ENCODE results near the gene PDGFC.

PDGFC gene, protein sequence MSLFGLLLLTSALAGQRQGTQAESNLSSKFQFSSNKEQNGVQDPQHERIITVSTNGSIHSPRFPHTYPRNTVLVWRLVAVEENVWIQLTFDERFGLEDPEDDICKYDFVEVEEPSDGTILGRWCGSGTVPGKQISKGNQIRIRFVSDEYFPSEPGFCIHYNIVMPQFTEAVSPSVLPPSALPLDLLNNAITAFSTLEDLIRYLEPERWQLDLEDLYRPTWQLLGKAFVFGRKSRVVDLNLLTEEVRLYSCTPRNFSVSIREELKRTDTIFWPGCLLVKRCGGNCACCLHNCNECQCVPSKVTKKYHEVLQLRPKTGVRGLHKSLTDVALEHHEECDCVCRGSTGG

DNA sequence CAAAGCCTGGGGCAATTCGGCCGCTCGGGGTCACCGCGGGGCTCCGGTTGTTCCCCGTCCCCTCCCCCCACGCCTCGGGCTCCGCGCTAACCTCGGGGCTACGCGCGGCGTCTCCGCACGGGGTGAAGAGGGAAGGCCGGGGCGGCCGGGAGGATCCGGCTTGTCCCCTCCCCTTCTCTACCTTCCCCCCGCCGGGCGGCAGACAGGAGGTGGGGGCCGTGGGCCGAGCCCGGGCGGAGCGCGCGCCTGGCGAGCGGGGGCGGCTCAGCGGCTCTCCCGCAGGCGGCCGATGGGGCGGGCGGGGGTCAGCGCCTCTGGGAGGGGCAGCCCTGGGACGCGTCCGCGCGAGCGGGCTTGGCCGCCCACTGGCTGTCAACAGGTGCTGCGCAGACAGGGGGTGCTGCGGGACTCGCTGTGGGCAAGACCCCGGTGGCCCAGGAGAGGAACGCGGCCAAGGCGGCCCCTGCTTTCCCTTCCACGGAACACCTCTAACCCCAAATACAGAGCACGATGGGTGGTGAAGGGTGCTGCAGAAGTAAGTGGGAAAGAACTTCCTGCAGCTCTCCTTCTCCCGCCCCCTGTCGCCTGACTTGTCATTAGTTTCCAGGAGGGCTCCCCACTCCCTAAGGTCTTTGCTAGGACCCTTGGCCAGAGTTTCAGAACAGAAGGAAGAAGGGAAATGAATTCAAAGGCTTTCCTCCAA is at the start of gene PDGFC:
PDGFC (minus strand) TSS at position 124 of the 703 bp plus-strand sequence. CDS start 896 bp downstream, outside the sequence.
- peak in 2 of 3 experiments; percentile 71 to 73 for DNase-seq

GRCh38 chr4:157020882-157021281 is 49.3 kb upstream of the PDGFC start:
- no peak for DNase-seq

GRCh38 chr4:157018920-157019490 is 47.4 kb upstream of the PDGFC start:
- DNase-seq = no peak

DNA sequence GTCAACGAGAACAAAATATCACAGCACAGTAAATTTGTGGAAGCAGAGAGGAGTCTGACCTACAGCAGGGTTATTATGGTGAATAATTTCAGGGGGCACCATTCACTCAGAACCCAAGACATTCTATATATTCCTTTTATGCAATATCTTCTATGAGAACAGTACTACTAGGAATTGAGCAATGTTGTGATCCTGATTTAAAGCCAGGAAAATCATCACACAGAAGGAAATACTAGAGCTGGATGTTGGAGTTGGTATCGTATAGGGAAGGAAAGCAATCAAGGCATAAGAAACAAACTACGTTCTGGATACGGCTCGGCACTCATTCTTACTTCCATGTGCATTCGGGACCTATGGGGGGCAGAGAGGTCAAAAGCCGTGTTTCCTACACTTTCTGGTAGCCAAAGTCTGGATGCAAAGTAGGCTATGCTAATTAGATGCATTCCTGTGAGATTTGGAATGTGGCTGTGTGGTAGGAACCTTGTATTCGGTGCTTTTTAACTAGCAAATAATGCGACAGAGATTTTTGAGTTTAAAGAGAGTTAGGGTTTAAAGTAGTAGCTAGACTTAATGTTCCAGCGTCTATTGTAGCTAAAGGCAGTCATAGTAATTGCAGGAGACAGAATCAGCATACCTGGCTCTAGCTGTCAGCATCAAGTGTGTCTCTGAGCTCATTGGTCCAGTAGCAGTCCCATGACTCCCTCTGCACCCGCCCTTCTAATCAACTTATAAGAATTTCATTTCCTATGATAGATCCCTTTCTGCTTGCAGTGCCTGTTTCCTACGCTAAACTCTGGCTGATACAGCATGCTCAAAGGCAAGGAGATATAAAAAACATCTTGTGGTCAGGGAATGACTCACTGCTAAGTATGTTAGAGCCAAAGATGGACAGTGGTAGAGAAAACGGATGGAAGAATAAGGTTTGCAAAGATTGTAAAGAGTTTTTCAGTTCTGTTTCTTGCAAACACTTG is 43.3 kb upstream of the PDGFC start:
- no peak for DNase-seq

- DNase-seq = no peak
Observed at GRCh38 chr4:157013656-157014055, 42.1 kb upstream of the PDGFC start.

GRCh38 chr4:157012781-157013180 is 41.2 kb upstream of the PDGFC start:
- DNase-seq = no peak

DNA sequence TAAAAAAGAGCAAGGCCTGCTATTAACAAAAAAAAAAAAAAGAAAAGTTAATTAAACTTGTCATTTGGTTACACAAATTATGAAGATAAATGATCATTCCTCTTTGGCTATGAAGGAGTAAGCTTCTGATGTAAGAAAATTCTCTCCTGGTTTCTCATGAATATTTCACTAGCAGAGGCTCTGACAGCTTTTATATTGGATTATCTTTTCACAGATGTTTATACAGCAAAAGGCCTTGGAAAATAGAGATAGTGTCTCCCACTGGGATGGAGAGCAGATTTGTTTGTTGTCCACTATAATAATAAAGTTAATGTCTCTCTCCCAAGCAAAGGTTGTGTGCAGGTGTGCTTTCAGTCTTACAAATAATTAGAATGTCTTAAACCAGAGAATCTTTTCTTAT is 40.7 kb upstream of the PDGFC start:
- DNase-seq = peak in 1 of 3 experiments; percentile 32

GRCh38 chr4:157010630-157011029 is 39.0 kb upstream of the PDGFC start:
- no peak for DNase-seq

DNA sequence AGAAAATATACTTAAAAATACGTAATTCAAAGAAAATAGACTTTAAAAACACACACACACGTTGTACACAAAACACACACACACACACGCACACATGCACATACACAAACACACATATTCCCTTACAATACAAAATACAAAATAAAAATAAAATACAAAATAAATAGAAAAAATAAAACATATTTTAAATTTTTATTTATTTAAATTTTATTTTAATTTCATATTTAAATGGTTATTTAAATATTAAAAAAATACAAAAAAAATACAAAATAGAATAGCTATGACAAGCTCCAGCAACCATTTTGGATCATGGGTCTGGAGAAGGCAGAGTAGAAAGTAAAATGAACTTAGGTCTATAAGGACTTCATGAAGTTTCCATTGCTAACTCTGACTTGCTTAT is 34.2 kb upstream of the PDGFC start:
- DNase-seq = no peak

- no peak for DNase-seq
Observed at GRCh38 chr4:157005193-157005592, 33.6 kb upstream of the PDGFC start.

GRCh38 chr4:157004279-157005161 is 32.9 kb upstream of the PDGFC start:
- DNase-seq = no peak

- no peak for DNase-seq
Observed at GRCh38 chr4:156999175-156999517, 27.5 kb upstream of the PDGFC start.

GRCh38 chr4:156998500-156999174 is 27.0 kb upstream of the PDGFC start:
- no peak for DNase-seq

GRCh38 chr4:156992943-156993342 is 21.3 kb upstream of the PDGFC start:
- DNase-seq = no peak

GRCh38 chr4:156991161-156991560 is 19.6 kb upstream of the PDGFC start:
- no peak for DNase-seq

- DNase-seq = peak in 1 of 3 experiments; percentile 25
Observed at GRCh38 chr4:156983366-156983765, 11.8 kb upstream of the PDGFC start.

- no peak for DNase-seq
Observed at GRCh38 chr4:156981262-156981769, 9.7 kb upstream of the PDGFC start.

DNA sequence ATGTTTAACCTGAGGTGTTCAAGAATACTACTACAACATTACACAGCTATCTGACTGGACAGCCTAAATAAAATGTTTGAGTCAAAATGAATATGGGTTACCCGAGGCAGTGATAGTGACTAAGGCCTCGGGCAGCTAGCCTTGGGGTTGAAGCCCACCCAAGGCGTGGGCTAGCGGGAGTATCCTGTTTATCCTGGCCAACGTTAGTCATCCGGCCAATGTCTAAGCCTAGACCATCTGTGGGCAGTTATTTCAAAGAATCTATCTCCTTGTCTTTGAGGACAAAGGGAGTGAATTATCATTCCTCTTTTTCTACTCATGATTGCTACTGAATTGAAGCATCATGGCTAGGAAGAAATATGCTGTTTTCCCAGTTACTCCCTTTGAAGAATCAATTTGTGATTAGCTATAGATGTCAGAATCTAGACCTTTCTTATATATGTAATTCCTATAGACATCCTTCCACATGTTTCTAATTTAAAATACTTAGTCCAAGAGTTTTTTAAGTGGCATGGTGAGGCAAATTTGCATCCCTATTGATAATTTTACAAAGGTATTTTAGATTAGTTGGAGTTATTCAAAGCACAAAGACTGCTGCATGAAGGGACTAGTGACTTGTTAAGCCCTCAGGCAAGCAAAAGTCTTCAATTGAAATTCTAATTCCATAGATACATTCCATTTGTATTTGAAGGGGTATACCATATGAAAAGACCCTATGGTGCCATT is 6.0 kb upstream of the PDGFC start:
- DNase-seq = no peak

- no peak for DNase-seq
Observed at GRCh38 chr4:156976147-156976546, 4.5 kb upstream of the PDGFC start.

DNA sequence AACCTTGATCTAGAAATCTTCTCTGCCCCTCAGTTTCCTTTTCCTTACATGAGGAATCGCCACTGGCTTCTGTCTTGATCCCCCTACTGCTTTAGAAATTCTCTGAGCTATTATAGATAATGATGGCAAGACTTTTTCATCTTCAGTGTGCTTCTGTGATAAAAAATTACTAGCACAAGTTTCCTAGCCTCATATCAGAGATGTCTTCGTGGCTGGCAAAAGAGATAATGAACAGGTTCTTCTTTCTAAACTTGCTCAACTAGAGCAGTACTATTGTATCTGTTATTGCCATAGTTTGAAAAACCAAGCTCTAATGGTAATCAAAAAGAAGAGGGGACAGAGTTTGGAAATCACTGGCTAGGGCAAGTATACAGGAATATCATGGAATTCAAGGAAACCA is 4.1 kb upstream of the PDGFC start:
- no peak for DNase-seq
